Right lobe of liver (tissue), 6 donors: ENCODE results near the gene CCDC197. TPM values are rescaled to one million over a fixed set of nuclear protein-coding genes. Genes with fewer than 3 reads are reported as not detected.

Experiments used
- ATAC-seq, 4 donors: fragments of 200-7000 bp; cut with Tn5 transposase; one replicate each; pipeline ENCODE4 v1.9.1; 2020; ENCODE audit warnings: mild to moderate bottlenecking in 4 of 4, moderate library complexity in 4 of 4
- DNase-seq, 3 donors: peaks; one replicate each; pipeline ENCODE4 v3.0.0-alpha.2; 2020
- H3K27ac ChIP-seq, 3 donors: fragments of 200-600 bp; one replicate each; pipeline ENCODE4 v1.8.0; 2022
- H3K27me3 ChIP-seq, 2 donors: fragments of 200-600 bp; one replicate each; pipeline ENCODE4 v1.8.0; 2022
- H3K36me3 ChIP-seq, 4 donors: fragments of 200-600 bp; sonication (generic) in 1 of 4; one replicate each; pipeline versions ENCODE4 v1.5.1 to v1.8.0; 2017 to 2022; ENCODE audit warnings: control low read depth in 1 of 4
- H3K4me1 ChIP-seq, 4 donors: fragments of 200-600 bp; sonication (generic) in 1 of 4; one replicate each; pipeline versions ENCODE4 v1.5.1 to v1.8.0; 2017 to 2022; ENCODE audit warnings: control low read depth in 1 of 4
- H3K4me3 ChIP-seq, 3 donors: fragments of 200-600 bp; one replicate each; pipeline ENCODE4 v1.8.0; 2022
- H3K9me3 ChIP-seq, 4 donors: fragments of 200-600 bp; sonication (generic) in 1 of 4; one replicate each; pipeline versions ENCODE4 v1.5.1 to v1.8.0; 2017 to 2022; ENCODE audit warnings: control low read depth in 1 of 4
- POLR2A ChIP-seq: fragments of 450-650 bp; IDR thresholded peaks from one replicate; pipeline ENCODE4 v1.6.1; 2017; ENCODE audit warnings: antibody characterized with exemption, mild to moderate bottlenecking
- WGBS: methylation state at CpG from one replicate; pipeline ENCODE4 v1.1.6; 2018; ENCODE audit warnings: low coverage, low lambda C conversion rate; ENCODE audit not compliant: insufficient coverage; ENCODE audit errors: missing lambda C conversion rate; 5-methylcytosine and 5-hydroxymethylcytosine counted together
- intact Hi-C, 2 donors: fragments of 100-400 bp; cut with DNase I; formaldehyde crosslinking; loops; one replicate each; pipeline versions ENCODE4 v1.11.2 to v1.14.1; 2022
- total RNA-seq, 6 experiments: library from RNA; depleted of rRNA in 2 of 6; stranded (reverse); fragments of >200 nt in 2 of 6; fragmentation: NEBNext Ultra II Directional in 3 of 6; extraction: Animal tissue kit (Norgen Biotek cat#: 25700) in 3 of 6; gene quantifications; one replicate each; pipeline versions ENCODE4 v1.1.0 to v1.2.4, GENCODE V29; 2016 to 2023
- TF ChIP-seq, protein P1 (sequence below), 4 donors: fragments of 200-600 bp in 3 of 4; fragments of 450-650 bp in 1 of 4; IDR thresholded peaks; one replicate each; pipeline versions ENCODE4 v1.5.1 to v1.8.0; 2016 to 2022; ENCODE audit warnings: antibody characterized with exemption in 4 of 4, mild to moderate bottlenecking in 2 of 4
- donor health status: DM: no; HTN: yes; CAD: no.
- donor health status: DM: no; HTN: no; CAD: no.
- donor health status: DM: no; HTN: no; CAD: no.
- donor health status: DM: no; HTN: yes; CAD: no.
- donor health status: DM: no; HTN: yes; CAD: no.

CCDC197 gene
- total RNA-seq, 6 experiments from 2014 or later: not detected

- Histone ChIP-seq H3K27me3 (no peaks in the 10 kb centered on the region), H3K4me1 (peaks cover 0 to 8% (median 0%) of the 10 kb centered on the region in 4 donors), H3K9me3 (no peaks in the 10 kb centered on the region), H3K36me3 (no peaks in the 10 kb centered on the region), H3K27ac (no peak overlapping the region), H3K4me3 (no peak overlapping the region)
- no peak for ATAC-seq
- DNase-seq: no peak
- TF ChIP-seq, protein P1, sequence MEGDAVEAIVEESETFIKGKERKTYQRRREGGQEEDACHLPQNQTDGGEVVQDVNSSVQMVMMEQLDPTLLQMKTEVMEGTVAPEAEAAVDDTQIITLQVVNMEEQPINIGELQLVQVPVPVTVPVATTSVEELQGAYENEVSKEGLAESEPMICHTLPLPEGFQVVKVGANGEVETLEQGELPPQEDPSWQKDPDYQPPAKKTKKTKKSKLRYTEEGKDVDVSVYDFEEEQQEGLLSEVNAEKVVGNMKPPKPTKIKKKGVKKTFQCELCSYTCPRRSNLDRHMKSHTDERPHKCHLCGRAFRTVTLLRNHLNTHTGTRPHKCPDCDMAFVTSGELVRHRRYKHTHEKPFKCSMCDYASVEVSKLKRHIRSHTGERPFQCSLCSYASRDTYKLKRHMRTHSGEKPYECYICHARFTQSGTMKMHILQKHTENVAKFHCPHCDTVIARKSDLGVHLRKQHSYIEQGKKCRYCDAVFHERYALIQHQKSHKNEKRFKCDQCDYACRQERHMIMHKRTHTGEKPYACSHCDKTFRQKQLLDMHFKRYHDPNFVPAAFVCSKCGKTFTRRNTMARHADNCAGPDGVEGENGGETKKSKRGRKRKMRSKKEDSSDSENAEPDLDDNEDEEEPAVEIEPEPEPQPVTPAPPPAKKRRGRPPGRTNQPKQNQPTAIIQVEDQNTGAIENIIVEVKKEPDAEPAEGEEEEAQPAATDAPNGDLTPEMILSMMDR (IDR thresholded peaks at IDR 0.05): no peak
- TF ChIP-seq POLR2A: no peak
- intact Hi-C loops: no loop called here
- 92% methylated on average over 4 of the region's 7 CpGs for WGBS
Observed at GRCh38 chr14:94038510-94038909, 41.4 kb downstream of the CCDC197 start.

GRCh38 chr14:94038921-94039629 lies 42.0 kb downstream of the CCDC197 start:
- no peak for ATAC-seq
- 46% methylated on average over 2 of the region's 11 CpGs for WGBS

DNA sequence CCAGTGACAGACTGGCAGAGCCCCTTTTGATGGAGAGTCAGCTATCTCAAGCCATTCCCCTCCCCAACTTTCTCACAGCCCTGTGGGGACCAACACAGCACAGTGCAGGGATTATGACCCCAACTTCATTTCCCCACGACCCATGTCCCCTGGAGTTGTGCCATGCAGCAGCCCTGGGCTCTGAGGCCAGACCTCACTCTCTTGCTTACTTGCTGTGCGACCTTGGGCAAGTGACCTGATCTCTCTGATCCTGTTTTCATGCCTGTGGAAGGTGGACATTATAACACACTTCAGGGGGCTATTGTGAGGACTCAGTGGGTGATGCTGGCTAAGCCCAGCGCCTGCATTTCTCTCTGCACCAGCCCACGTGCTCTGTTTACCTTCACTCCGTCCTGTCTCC lies 43.1 kb downstream of the CCDC197 start:
- TF ChIP-seq POLR2A: no peak
- WGBS: no CpG with 5 or more reads among the region's 5 CpGs
- no peak overlapping the region for H3K4me3 ChIP-seq
- H3K4me1 ChIP-seq: peaks cover 0 to 8% (median 0%) of the 10 kb centered on the region in 4 donors
- no peak overlapping the region for H3K27ac ChIP-seq
- DNase-seq (no peak), ATAC-seq (no peak)
- no peaks in the 10 kb centered on the region for H3K36me3 ChIP-seq
- intact Hi-C loops: loop anchor here (10.0 kb wide), 1 partner anchor 85 kb away; the partner anchor contains the start of gene IFI27L2 (in 2 of the 2)
- no peaks in the 10 kb centered on the region for H3K9me3 ChIP-seq
- H3K27me3 ChIP-seq: no peaks in the 10 kb centered on the region

More at GRCh38 chr14:94038921-94039629, 42.0 kb downstream of the CCDC197 start:
- Histone ChIP-seq H3K36me3 (no peaks in the 10 kb centered on the region), H3K4me3 (no peak overlapping the region), H3K27ac (no peak overlapping the region), H3K27me3 (no peaks in the 10 kb centered on the region), H3K9me3 (no peaks in the 10 kb centered on the region), H3K4me1 (peaks cover 0 to 8% (median 0%) of the 10 kb centered on the region in 4 donors)
- intact Hi-C loops: no loop called here
- TF ChIP-seq, protein P1 (IDR thresholded peaks at IDR 0.05): no peak
- TF ChIP-seq POLR2A: no peak
- no peak for DNase-seq

- no peak overlapping the region for H3K4me3 ChIP-seq
- intact Hi-C loops: loop anchor here (10.0 kb wide), 1 partner anchor 84 kb away; the partner anchor contains the start of gene IFI27L2 (in 2 of the 2)
- no peak for DNase-seq
- no peak overlapping the region for H3K27ac ChIP-seq
- H3K9me3 ChIP-seq: no peaks in the 10 kb centered on the region
- WGBS: 95% methylated on average over 11 of the region's 13 CpGs
- ATAC-seq: no peak
- TF ChIP-seq, protein P1 (IDR thresholded peaks at IDR 0.05): no peak
- no peak for TF ChIP-seq POLR2A
- no peaks in the 10 kb centered on the region for H3K27me3 ChIP-seq
- peaks cover 0 to 8% (median 0%) of the 10 kb centered on the region in 4 donors for H3K4me1 ChIP-seq
- H3K36me3 ChIP-seq: peaks cover 0 to 2% (median 0%) of the 10 kb centered on the region in 4 donors
Observed at GRCh38 chr14:94040796-94041195, 43.7 kb downstream of the CCDC197 start.
